A549 (cell line): ENCODE results near the gene ITGAL. TPM values are rescaled to one million over a fixed set of nuclear protein-coding genes. Genes with fewer than 3 reads are reported as not detected.

ENCODE experiments used
- ATAC-seq, 2 experiments: fragments of 200-7000 bp in 1 of 2; fragments of >200 bp in 1 of 2; cut with Nextera tagmentation in 1 of 2; cut with Tn5 transposase in 1 of 2; 3 replicates each; pipeline versions ENCODE4 v1.8.0 to v1.9.1; 2018 to 2020; ENCODE audit warnings: mild to moderate bottlenecking in 1 of 2, moderate library complexity in 1 of 2
- CTCF ChIA-PET: fragments of 300-600 bp; sonication (Branson Sonifier 250); formaldehyde crosslinking; extraction: SDS; loops from one replicate; lab custom pipeline; 2021; ENCODE audit warnings: antibody characterized with exemption, inconsistent platforms; lab: Yijun Ruan, JAX
- POLR2A ChIA-PET: fragments of 350-600 bp; formaldehyde crosslinking; extraction: SDS; loops from one replicate; lab custom pipeline; 2021; ENCODE audit warnings: antibody characterized with exemption, inconsistent platforms; lab: Yijun Ruan, JAX
- DNase-seq, 2 experiments: peaks; one replicate each; pipeline versions ENCODE4 v3.0.0 to v3.0.0-alpha.2; 2011 to 2016; ENCODE audit warnings: low read depth in 1 of 2, low spot score in 1 of 2
- FAIRE-seq: peaks from 2 replicates; lab custom pipeline; 2011; peaks lifted over from hg19 to GRCh38; lab: Jason Lieb, UNC
- H3K27ac ChIP-seq, 2 experiments: fragments of >200 bp; sonication (Bioruptor Twin); formaldehyde crosslinking; 3 replicates each; pipeline ENCODE4 v1.5.1; 2016 to 2017
- H3K4me1 ChIP-seq: fragments of >200 bp; sonication (Bioruptor Twin); formaldehyde crosslinking; 3 replicates; pipeline ENCODE4 v1.6.1; 2016
- H3K4me2 ChIP-seq: fragments of >200 bp; sonication (Bioruptor Twin); formaldehyde crosslinking; 3 replicates; pipeline ENCODE4 v1.6.1; 2016
- H3K4me3 ChIP-seq: fragments of >200 bp; sonication (Bioruptor Twin); formaldehyde crosslinking; 3 replicates; pipeline ENCODE4 v1.5.1; 2016
- H3K9me3 ChIP-seq: fragments of >200 bp; sonication (Bioruptor Twin); formaldehyde crosslinking; 3 replicates; pipeline ENCODE4 v1.6.1; 2016
- BHLHE40 ChIP-seq: IDR thresholded peaks from 2 replicates; pipeline ENCODE4 v1.6.1; 2012; ENCODE audit warnings: low read depth, low read length, inconsistent platforms
- CBX8 ChIP-seq: fragments of 200-600 bp; sonication (generic); IDR thresholded peaks from 2 replicates; pipeline ENCODE4 v1.6.1; 2016
- CEBPB ChIP-seq, 2 experiments: fragments of >200 bp in 1 of 2; sonication (Bioruptor Twin) in 1 of 2; formaldehyde crosslinking in 1 of 2; IDR thresholded peaks; 2 replicates each; pipeline ENCODE4 v1.6.1; 2012 to 2016
- EHF ChIP-seq: fragments of 250-450 bp; sonication (Bioruptor Pico); IDR thresholded peaks from 2 replicates; pipeline ENCODE4 v1.5.0; 2020; ENCODE audit warnings: mild to moderate bottlenecking
- FOSL2 ChIP-seq, 2 experiments: fragments of 450-650 bp in 1 of 2; fragments of >200 bp in 1 of 2; sonication (Bioruptor Twin) in 1 of 2; formaldehyde crosslinking; IDR thresholded peaks; 2 replicates each; pipeline versions ENCODE4 v1.5.0 to v1.6.1; 2016 to 2020; ENCODE audit warnings: mild to moderate bottlenecking in 1 of 2, moderate library complexity in 1 of 2
- HEYL ChIP-seq: fragments of 250-450 bp; sonication (Bioruptor Pico); IDR thresholded peaks from 2 replicates; pipeline ENCODE4 v1.8.0; 2021; ENCODE audit warnings: mild to moderate bottlenecking, moderate library complexity
- HOXB13 ChIP-seq: fragments of 250-450 bp; sonication (Bioruptor Pico); IDR thresholded peaks from 2 replicates; pipeline ENCODE4 v1.5.0; 2020; ENCODE audit warnings: low read depth, mild to moderate bottlenecking, moderate library complexity
- MAFK ChIP-seq: fragments of 450-650 bp; IDR thresholded peaks from 2 replicates; pipeline ENCODE4 v1.6.1; 2014; ENCODE audit not compliant: partially characterized antibody
- NFE2L2 ChIP-seq: fragments of 150-350 bp; conservative IDR thresholded peaks from 2 replicates; pipeline ENCODE4 v1.6.1; 2014; ENCODE audit warnings: low read length
- NR3C1 ChIP-seq: fragments of >200 bp; sonication (Bioruptor Twin); formaldehyde crosslinking; IDR thresholded peaks from 3 replicates; pipeline ENCODE4 v1.6.1; 2017
- PHF8 ChIP-seq: fragments of 200-600 bp; sonication (generic); IDR thresholded peaks from 2 replicates; pipeline ENCODE4 v1.6.1; 2016; ENCODE audit warnings: low read depth, mild to moderate bottlenecking, antibody characterized with exemption, moderate library complexity, borderline replicate concordance
- RAD21 ChIP-seq, 2 experiments: fragments of >200 bp in 1 of 2; sonication (Bioruptor Twin) in 1 of 2; formaldehyde crosslinking in 1 of 2; IDR thresholded peaks in 1 of 2; conservative IDR thresholded peaks in 1 of 2; 2 replicates in 1 of 2; 3 replicates in 1 of 2; pipeline ENCODE4 v1.6.1; 2012 to 2018; ENCODE audit warnings: inconsistent platforms in 1 of 2
- RNF2 ChIP-seq: fragments of 200-600 bp; sonication (generic); IDR thresholded peaks from 2 replicates; pipeline ENCODE4 v1.6.1; 2016; ENCODE audit warnings: low read depth, mild to moderate bottlenecking, antibody characterized with exemption, moderate library complexity, borderline replicate concordance
- TP53 ChIP-seq: fragments of 250-450 bp; sonication (Bioruptor Pico); IDR thresholded peaks from 2 replicates; pipeline ENCODE4 v1.5.0; 2021; ENCODE audit warnings: mild to moderate bottlenecking, moderate library complexity
- WGBS: methylation state at CpG from one replicate; pipeline ENCODE4 v1.1.6; 2017; ENCODE audit errors: missing lambda C conversion rate; 5-methylcytosine and 5-hydroxymethylcytosine counted together
- polyA plus RNA-seq, 4 experiments: library from polyadenylated mRNA; depleted of rRNA in 3 of 4; stranded (reverse); fragments of >200 nt; fragmentation: RNase III in 1 of 4; extraction: RNeasy Plus Mini Kit Qiagen cat#74134 plus additional on column Dnase treatment in 1 of 4; gene quantifications; 2 replicates in 3 of 4; 3 replicates in 1 of 4; pipeline ENCODE4 v1.2.3, GENCODE V29; 2011 to 2017
- TF ChIP-seq, protein P1 (sequence below): IDR thresholded peaks from 2 replicates; pipeline ENCODE4 v1.6.1; 2012; ENCODE audit warnings: low read depth, borderline replicate concordance
- TF ChIP-seq, protein P2 (sequence below): fragments of 250-450 bp; sonication (Bioruptor Pico); IDR thresholded peaks from 2 replicates; pipeline ENCODE4 v1.5.0; 2021; ENCODE audit warnings: mild to moderate bottlenecking, moderate library complexity, borderline replicate concordance
- TF ChIP-seq, protein P3 (sequence below): fragments of 150-350 bp; IDR thresholded peaks from 2 replicates; pipeline ENCODE4 v1.6.1; 2014; ENCODE audit warnings: low read depth, mild to moderate bottlenecking, low read length

The ITGAL gene
- polyA plus RNA-seq, 2 of the 4 experiments (the other 2 are of a cell fraction), result 0.17 to 0.94 TPM

DNA sequence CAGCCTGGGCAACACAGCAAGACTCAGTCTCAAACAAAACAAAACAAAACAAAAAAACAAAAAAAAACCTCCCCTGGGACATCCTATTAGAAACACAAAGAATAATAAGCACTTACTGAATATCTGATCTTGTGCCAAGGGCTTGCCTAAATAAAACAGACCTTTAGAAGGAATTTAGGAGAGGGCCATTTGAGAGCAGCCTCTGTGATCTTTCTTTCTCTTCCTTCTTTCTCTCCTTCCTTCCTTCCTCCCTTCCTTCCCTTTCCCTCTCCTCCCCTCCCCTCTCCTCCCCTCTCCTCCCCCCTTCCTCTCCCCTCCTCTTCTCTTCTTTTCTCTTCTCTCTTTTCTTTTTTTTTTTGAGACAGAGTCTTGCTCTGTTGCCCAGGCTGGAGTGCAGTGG, 12.3 kb downstream of the ITGAL start (continued):
- no peak for TF ChIP-seq FOSL2 (IDR thresholded peaks at IDR 0.05)
- no peak for TF ChIP-seq FOSL2 (CRISPR knock-in tag; IDR thresholded peaks at IDR 0.05)
- TF ChIP-seq, protein P1, sequence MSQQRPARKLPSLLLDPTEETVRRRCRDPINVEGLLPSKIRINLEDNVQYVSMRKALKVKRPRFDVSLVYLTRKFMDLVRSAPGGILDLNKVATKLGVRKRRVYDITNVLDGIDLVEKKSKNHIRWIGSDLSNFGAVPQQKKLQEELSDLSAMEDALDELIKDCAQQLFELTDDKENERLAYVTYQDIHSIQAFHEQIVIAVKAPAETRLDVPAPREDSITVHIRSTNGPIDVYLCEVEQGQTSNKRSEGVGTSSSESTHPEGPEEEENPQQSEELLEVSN, result no peak
- TF ChIP-seq HEYL (CRISPR knock-in tag), result no peak
- TF ChIP-seq, protein P2, sequence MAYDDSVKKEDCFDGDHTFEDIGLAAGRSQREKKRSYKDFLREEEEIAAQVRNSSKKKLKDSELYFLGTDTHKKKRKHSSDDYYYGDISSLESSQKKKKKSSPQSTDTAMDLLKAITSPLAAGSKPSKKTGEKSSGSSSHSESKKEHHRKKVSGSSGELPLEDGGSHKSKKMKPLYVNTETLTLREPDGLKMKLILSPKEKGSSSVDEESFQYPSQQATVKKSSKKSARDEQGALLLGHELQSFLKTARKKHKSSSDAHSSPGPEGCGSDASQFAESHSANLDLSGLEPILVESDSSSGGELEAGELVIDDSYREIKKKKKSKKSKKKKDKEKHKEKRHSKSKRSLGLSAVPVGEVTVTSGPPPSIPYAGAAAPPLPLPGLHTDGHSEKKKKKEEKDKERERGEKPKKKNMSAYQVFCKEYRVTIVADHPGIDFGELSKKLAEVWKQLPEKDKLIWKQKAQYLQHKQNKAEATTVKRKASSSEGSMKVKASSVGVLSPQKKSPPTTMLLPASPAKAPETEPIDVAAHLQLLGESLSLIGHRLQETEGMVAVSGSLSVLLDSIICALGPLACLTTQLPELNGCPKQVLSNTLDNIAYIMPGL (CRISPR knock-in tag), result no peak

DNA sequence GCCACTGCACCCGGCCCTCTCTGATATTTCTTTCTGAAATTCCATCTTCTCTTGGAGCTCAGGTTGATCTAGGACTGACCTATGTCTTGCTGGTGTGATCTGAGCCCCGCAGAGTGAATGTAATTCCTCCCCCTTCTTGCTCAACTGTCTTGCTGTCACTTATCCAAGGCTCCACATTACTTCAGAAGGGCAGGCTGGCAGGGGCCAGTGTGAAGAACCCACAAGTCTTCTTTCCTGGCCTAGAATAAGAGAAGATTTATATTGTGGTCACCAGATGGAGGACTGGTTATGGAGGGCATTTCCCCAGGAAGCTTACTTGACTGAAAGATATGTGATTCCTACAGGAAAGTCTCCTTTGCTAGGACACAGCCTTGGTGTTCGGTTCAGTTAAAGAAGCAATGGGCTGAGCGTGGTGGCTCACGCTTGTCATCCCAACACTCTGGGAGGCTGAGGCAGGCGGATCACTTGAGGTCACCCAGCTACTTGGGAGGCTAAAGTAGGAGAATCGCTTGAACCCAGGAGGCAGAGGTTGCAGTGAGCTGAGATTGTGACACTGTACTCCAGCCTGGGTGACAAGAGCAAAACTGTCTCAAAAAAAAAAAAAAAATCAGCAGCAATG, 13.4 kb downstream of the ITGAL start:
- POLR2A ChIA-PET, result interaction anchor here (0.6 kb wide), 1 partner anchor 44 kb away, joined by 3 read pairs; no protein-coding TSS in a partner anchor
- no peak for FAIRE-seq

DNA sequence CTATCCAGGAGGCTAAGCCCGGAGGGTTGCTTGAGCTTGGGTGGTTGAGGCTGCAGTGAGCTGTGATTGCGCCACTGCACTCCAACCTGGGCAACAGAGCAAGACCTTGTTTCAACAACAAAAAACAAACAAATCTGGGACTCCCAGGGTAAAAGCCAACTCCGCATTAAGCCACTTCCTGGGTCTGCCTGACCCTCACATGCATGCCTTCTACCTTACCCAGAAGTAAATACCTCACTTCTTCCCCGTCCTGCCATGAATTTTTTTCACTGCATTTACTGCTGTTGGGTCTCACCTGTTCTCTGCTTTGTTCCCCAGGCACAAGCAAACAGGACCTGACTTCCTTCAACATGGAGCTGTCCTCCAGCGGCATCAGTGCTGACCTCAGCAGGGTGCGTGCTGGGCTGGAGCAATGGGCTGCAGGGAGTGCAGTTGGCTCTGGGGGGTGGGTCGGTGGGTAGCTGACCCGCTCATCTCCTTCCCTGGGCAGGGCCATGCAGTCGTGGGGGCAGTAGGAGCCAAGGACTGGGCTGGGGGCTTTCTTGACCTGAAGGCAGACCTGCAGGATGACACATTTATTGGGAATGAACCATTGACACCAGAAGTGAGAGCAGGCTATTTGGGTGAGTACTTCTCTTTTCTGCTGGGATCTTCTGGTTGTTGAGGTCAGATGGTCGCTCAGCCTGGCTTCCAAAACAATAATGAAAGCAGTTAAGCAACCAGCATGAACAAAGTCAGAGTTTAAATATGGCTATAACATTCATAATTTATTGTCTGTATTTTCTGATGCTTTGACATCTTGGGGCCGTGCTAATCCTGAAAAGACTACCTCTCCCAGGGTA, 16.4 kb downstream of the ITGAL start:
- ATAC-seq (peak; percentile 54 to 69; a peak in 4 of 6 replicates), DNase-seq (peak in 1 of 2 experiments; percentile 40), FAIRE-seq (no peak)
- TF ChIP-seq RAD21 (conservative IDR thresholded peaks at IDR 0.05 in 1 of 2, IDR thresholded peaks at IDR 0.05 in 1 of 2) (no peak), CEBPB (IDR thresholded peaks at IDR 0.05) (peak; percentile 52 to 85), MAFK (peak; percentile 45)
- Histone ChIP-seq H3K27ac (peak overlapping the region in 1 of 2 experiments; percentile 62; a peak in 4 of 6 replicates), H3K4me1 (peaks cover 22% of the 10 kb centered on the region), H3K9me3 (no peaks in the 10 kb centered on the region), H3K4me3 (no peak overlapping the region), H3K4me2 (peak overlapping the region; percentile 46)
- 30% methylated on average over 9 of the region's 11 CpGs for WGBS
- CTCF ChIA-PET, result interaction anchor here (1.0 to 2.5 kb wide), 5 partner anchors 26 to 140 kb away, joined by 3 to 9 read pairs (median 4); partner anchors contain the start of gene DCTPP1
- POLR2A ChIA-PET, result no interaction called here

More for the DNA sequence above, 13.4 kb downstream of the ITGAL start:
- H3K4me1 ChIP-seq, result peaks cover 10% of the 10 kb centered on the region; the same call in 2 of the 3 replicates
- DNase-seq, result no peak
- no peak for ATAC-seq
- no peak overlapping the region for H3K4me2 ChIP-seq
- CTCF ChIA-PET, result interaction anchor here (1.3 to 1.5 kb wide), 3 partner anchors 9 to 35 kb away, joined by 3 to 4 read pairs (median 3); no protein-coding TSS in a partner anchor
- no peaks in the 10 kb centered on the region for H3K9me3 ChIP-seq
- no peak overlapping the region for H3K4me3 ChIP-seq
- TF ChIP-seq NFE2L2, result no peak
- TF ChIP-seq BHLHE40, result no peak
- no peak for TF ChIP-seq HOXB13 (CRISPR knock-in tag)
- TF ChIP-seq RNF2, result no peak
- TF ChIP-seq NR3C1, result no peak
- TF ChIP-seq, protein P3, sequence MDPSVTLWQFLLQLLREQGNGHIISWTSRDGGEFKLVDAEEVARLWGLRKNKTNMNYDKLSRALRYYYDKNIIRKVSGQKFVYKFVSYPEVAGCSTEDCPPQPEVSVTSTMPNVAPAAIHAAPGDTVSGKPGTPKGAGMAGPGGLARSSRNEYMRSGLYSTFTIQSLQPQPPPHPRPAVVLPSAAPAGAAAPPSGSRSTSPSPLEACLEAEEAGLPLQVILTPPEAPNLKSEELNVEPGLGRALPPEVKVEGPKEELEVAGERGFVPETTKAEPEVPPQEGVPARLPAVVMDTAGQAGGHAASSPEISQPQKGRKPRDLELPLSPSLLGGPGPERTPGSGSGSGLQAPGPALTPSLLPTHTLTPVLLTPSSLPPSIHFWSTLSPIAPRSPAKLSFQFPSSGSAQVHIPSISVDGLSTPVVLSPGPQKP, result no peak
- no peak for TF ChIP-seq TP53 (CRISPR knock-in tag)
- TF ChIP-seq CBX8, result no peak
- no peak for TF ChIP-seq PHF8
- TF ChIP-seq EHF (CRISPR knock-in tag), result no peak
- 78% methylated on average over 7 of the region's 7 CpGs for WGBS
- H3K27ac ChIP-seq, result no peak overlapping the region
